ENCODE measurements around the gene CDC42EP5. TPM values are rescaled to one million over a fixed set of nuclear protein-coding genes. Genes with fewer than 3 reads are reported as not detected.
"Not testable (repeated sequence)": the region's sequence is repeated elsewhere in the genome, so short reads cannot be mapped to it uniquely, and the experiment has no call there.

The CDC42EP5 gene
- total RNA-seq, 2 donors from 2014 or later: 0.30 TPM; not detected in 1

- Mint-ChIP-seq H3K9me3 (no peaks in the 10 kb centered on the region), H3K36me3 (ENCODE audit: insufficient read depth in 2 of 2) (peaks cover 0 to 3% of the 10 kb centered on the region in 2 donors), H3K27me3 (ENCODE audit: low read depth) (peaks cover 14% of the 10 kb centered on the region), H3K27ac (no peak within 1 kb of the TSS), H3K4me1 (ENCODE audit: low read depth) (peaks cover 49% of the 10 kb centered on the region), H3K4me3 (peak within 1 kb of the TSS in 1 of 2 donors; percentile 77)
- ATAC-seq (replicated peaks in 1 of 2) (peak; percentile 48 to 87), DNase-seq (peak in 1 of 2 donors; percentile 38)
Measured at GRCh38 chr19:54502518-54503048, 29.5 kb upstream of the CDC42EP5 start, which contains the start of gene LAIR2. Gene LAIR2 (plus strand): TSS chr19:54502831. CDS start chr19:54502919, 88 bp downstream.

GRCh38 chr19:54498451-54498772 lies 25.3 kb upstream of the CDC42EP5 start:
- Mint-ChIP-seq H3K4me1 (ENCODE audit: low read depth) (peaks cover 35% of the 10 kb centered on the region), H3K4me3 (peak overlapping the region in 1 of 2 donors; percentile 31), H3K27me3 (ENCODE audit: low read depth) (peaks cover 41% of the 10 kb centered on the region)
- H3K9me3 Mint-ChIP-seq; DNase-seq; H3K36me3 Mint-ChIP-seq (ENCODE audit: insufficient read depth in 2 of 2); H3K27ac Mint-ChIP-seq: not testable (repeated sequence)
- ATAC-seq (replicated peaks in 1 of 2): peak; percentile 24 to 43

DNA sequence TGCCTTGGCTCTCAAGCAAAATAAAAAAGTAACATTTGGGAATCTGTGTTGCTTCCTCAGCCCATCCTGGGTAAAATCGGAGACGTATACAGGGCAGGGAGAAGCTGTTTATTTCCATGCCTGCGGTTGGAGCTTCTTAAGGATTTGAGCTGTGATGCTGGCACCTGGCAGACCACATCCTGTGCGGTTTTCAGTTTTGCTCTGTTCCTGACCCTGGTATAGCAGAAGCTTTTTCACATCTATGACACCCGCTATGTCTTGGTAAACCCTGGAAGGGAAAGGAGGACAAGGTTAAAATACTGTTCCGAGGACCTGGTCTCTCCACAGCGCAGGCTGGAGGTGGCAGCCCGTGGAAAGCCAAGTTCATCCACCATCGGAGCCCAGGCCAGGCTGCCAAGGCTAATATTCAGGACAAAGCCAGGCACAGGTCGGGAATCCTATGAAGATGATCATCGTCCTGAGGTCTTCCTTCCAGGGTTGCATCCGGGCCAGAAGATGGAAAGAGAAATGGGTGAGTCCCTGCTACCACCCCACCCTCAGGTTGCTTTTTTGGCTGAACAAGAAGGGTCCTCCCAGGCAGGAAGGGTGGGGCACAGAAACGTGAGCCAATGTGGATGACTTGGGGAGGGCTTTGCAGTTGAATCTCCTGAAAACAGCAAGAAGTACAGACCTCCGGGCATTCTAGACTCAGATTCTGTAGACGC lies 24.8 kb upstream of the CDC42EP5 start:
- H3K27ac Mint-ChIP-seq; DNase-seq; H3K36me3 Mint-ChIP-seq (ENCODE audit: insufficient read depth in 2 of 2); H3K9me3 Mint-ChIP-seq: not testable (repeated sequence)
- Mint-ChIP-seq H3K4me1 (ENCODE audit: low read depth) (peaks cover 35% of the 10 kb centered on the region), H3K4me3 (peak overlapping the region; percentile 12 to 27), H3K27me3 (ENCODE audit: low read depth) (peaks cover 41% of the 10 kb centered on the region)
- ATAC-seq (replicated peaks in 1 of 2): peak; percentile 74 to 75

GRCh38 chr19:54495284-54495683 lies 22.2 kb upstream of the CDC42EP5 start:
- H3K4me3 Mint-ChIP-seq; H3K36me3 Mint-ChIP-seq (ENCODE audit: insufficient read depth in 2 of 2); H3K9me3 Mint-ChIP-seq; ATAC-seq (replicated peaks in 1 of 2); H3K27ac Mint-ChIP-seq; DNase-seq: not testable (repeated sequence)
- H3K4me1 Mint-ChIP-seq (ENCODE audit: low read depth): peaks cover 26% of the 10 kb centered on the region
- H3K27me3 Mint-ChIP-seq (ENCODE audit: low read depth): peaks cover 49% of the 10 kb centered on the region

DNA sequence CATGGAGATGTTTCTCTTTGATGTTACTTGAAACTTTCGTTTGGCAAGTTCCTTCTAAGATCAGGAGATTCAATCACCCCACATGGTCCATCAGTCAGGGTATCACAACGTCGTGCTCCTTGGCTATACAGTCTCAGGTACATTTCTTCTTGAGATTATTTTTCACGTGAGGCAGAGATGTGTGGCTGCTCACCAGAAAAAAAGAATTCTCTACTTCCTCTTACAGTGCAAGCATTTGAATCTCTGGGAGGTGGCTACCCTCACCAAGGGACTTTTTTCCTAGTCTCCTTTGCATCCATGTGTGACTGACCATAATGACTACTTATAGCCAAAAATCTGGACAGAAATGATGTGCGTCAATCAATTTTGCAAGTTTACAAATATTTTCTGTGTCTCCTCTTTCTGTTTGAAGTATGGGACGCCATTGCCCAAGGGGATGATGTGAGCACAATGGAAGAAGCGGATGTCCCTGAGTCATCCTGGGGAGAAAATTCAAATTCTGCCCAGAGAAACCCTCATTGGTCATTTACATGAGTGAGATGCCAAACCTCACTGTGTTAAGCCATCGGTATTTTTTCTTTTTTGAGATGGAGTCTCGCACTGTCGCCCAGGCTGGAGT lies 21.0 kb upstream of the CDC42EP5 start:
- ATAC-seq (replicated peaks in 1 of 2) (no peak), DNase-seq (no peak)
- Mint-ChIP-seq H3K36me3 (ENCODE audit: insufficient read depth in 2 of 2) (no peaks in the 10 kb centered on the region), H3K27ac (no peak overlapping the region), H3K27me3 (ENCODE audit: low read depth) (peaks cover 45% of the 10 kb centered on the region), H3K4me3 (no peak overlapping the region), H3K9me3 (no peaks in the 10 kb centered on the region), H3K4me1 (ENCODE audit: low read depth) (peaks cover 21% of the 10 kb centered on the region)

DNA sequence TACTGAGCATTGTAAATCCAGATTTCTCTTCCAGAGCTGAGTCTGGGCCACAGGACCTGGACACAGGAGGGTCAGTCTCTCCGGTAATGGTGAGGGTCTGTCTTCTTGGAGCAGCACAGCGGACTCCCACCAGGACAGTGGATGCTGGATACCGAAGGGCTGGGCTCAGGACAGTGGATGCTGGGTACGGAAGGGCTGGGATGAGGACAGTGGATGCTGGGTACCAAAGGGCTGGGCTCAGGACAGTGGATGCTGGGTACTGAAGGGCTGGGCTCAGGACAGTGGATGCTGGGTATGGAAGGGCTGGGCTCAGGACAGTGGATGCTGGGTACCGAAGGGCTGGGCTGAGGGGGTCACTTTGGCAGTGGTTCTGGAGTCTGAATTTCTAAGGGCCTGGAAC lies 20.0 kb upstream of the CDC42EP5 start:
- H3K4me3 Mint-ChIP-seq; H3K36me3 Mint-ChIP-seq (ENCODE audit: insufficient read depth in 2 of 2); H3K9me3 Mint-ChIP-seq; ATAC-seq (replicated peaks in 1 of 2); H3K27ac Mint-ChIP-seq; DNase-seq: not testable (repeated sequence)
- H3K27me3 Mint-ChIP-seq (ENCODE audit: low read depth): peaks cover 40% of the 10 kb centered on the region
- peaks cover 11% of the 10 kb centered on the region for H3K4me1 Mint-ChIP-seq (ENCODE audit: low read depth)

DNA sequence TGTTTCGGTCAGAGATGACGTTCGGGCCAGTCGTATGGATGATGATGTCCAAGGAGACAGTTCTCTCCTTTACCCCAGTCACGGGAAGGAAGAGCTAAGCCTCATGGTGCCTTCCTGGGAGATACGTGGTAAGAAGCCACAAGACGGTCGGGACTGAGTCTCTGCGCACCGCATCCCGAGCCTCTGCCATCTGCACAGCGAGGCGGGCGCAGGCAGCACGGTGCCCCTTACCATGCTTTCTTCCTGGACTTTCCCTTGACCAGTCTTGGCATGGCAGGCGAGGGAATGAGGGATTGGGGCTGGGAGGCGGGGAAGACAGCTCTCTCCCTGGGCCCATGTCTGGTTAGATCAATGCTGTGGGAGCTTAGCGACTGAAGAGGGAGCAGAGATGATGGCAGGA lies 19.5 kb upstream of the CDC42EP5 start:
- no peak overlapping the region for H3K27ac Mint-ChIP-seq

DNA sequence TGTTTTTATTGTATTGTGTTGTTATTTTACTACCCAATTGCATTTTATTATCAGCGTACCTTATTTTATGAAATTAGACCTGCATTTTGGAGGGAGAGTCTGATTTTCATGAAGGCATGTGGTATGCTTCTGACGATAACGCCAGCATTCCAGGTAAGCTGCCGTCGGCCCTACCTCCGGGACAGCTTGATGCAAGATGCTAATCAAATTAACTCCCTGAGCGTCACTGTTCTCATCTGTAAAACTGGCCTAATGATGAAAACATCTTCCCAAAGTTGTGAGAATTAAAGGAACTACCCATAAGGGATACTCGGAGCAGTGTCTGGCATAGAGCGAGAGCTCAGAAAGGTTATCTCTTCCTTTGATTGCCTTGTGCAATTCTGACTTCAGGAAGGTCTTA lies 16.7 kb upstream of the CDC42EP5 start:
- Mint-ChIP-seq H3K4me3 (no peak overlapping the region), H3K9me3 (no peaks in the 10 kb centered on the region), H3K4me1 (ENCODE audit: low read depth) (peaks cover 6% of the 10 kb centered on the region), H3K27me3 (ENCODE audit: low read depth) (peaks cover 22% of the 10 kb centered on the region), H3K36me3 (ENCODE audit: insufficient read depth in 2 of 2) (no peaks in the 10 kb centered on the region), H3K27ac (no peak overlapping the region)
- ATAC-seq (replicated peaks in 1 of 2) (no peak), DNase-seq (no peak)

More for the DNA sequence above, 19.5 kb upstream of the CDC42EP5 start:
- peaks cover 6% of the 10 kb centered on the region for H3K4me1 Mint-ChIP-seq (ENCODE audit: low read depth)
- H3K4me3 Mint-ChIP-seq: no peak overlapping the region
- ATAC-seq (replicated peaks in 1 of 2) (no peak), DNase-seq (no peak)
- H3K9me3 Mint-ChIP-seq: no peaks in the 10 kb centered on the region
- peaks cover 35% of the 10 kb centered on the region for H3K27me3 Mint-ChIP-seq (ENCODE audit: low read depth)
- no peaks in the 10 kb centered on the region for H3K36me3 Mint-ChIP-seq (ENCODE audit: insufficient read depth in 2 of 2)

- no peak for DNase-seq
- Mint-ChIP-seq H3K4me1 (ENCODE audit: low read depth) (peaks cover 6% of the 10 kb centered on the region), H3K9me3 (no peaks in the 10 kb centered on the region), H3K36me3 (ENCODE audit: insufficient read depth in 2 of 2) (no peaks in the 10 kb centered on the region), H3K27ac (no peak overlapping the region), H3K4me3 (no peak overlapping the region), H3K27me3 (ENCODE audit: low read depth) (peaks cover 21% of the 10 kb centered on the region)
- ATAC-seq (replicated peaks in 1 of 2): no peak
Measured at GRCh38 chr19:54489341-54489740, 16.2 kb upstream of the CDC42EP5 start.

- Mint-ChIP-seq H3K27me3 (ENCODE audit: low read depth) (peaks cover 27% of the 10 kb centered on the region), H3K9me3 (no peaks in the 10 kb centered on the region), H3K4me3 (no peak overlapping the region), H3K4me1 (ENCODE audit: low read depth) (peaks cover 13% of the 10 kb centered on the region), H3K27ac (no peak overlapping the region), H3K36me3 (ENCODE audit: insufficient read depth in 2 of 2) (no peaks in the 10 kb centered on the region)
- no peak for DNase-seq
- no peak for ATAC-seq (replicated peaks in 1 of 2)
Measured at GRCh38 chr19:54485851-54486250, 12.8 kb upstream of the CDC42EP5 start.

DNA sequence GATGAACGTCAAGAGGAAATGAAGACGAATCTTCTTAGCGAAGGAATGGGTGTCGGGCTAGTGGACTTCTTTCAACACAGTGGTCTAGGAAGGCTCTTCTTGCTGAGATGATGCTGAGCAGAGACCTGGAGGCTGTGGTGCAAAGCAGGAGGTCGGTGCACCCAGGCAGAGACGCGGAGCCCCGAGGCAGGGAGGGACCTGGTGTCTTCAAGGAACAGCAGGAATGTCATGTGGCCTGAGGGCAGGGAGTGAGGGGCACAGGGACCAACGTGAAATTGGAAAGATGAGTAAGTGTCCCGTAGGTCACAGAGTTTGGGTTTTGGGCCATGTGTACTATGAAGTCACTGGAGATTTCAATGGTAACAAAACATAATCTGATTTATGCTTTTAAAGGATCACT lies 11.4 kb upstream of the CDC42EP5 start:
- H3K27ac Mint-ChIP-seq: no peak overlapping the region
- H3K4me1 Mint-ChIP-seq (ENCODE audit: low read depth): peaks cover 13% of the 10 kb centered on the region
- no peak for ATAC-seq (replicated peaks in 1 of 2)
- H3K27me3 Mint-ChIP-seq (ENCODE audit: low read depth): peaks cover 33% of the 10 kb centered on the region
- no peaks in the 10 kb centered on the region for H3K9me3 Mint-ChIP-seq
- no peak overlapping the region for H3K4me3 Mint-ChIP-seq
- no peak for DNase-seq
- no peaks in the 10 kb centered on the region for H3K36me3 Mint-ChIP-seq (ENCODE audit: insufficient read depth in 2 of 2)

DNA sequence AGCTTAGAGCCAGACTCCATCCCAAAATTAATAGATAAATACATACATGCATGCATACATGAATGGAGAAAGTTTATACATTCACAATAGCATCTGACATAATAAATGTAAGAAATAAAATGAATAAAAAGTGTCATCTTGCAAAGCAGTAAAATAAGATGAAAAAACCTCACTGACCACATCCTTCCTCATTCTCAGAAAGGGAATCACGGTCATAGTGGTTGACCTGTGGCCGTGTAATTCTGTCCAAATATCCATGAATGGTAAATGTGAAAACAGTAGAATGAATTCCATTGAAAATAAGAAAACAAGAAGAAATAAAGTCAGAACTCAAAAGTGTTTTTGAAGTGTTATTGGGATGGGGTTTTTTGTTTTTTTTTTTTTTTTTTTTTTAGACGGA lies 9.8 kb upstream of the CDC42EP5 start:
- Mint-ChIP-seq H3K4me1 (ENCODE audit: low read depth) (peaks cover 13% of the 10 kb centered on the region), H3K36me3 (ENCODE audit: insufficient read depth in 2 of 2) (no peaks in the 10 kb centered on the region), H3K27ac (no peak overlapping the region), H3K27me3 (ENCODE audit: low read depth) (peaks cover 41% of the 10 kb centered on the region), H3K4me3 (no peak overlapping the region), H3K9me3 (no peaks in the 10 kb centered on the region)
- ATAC-seq (replicated peaks in 1 of 2): no peak
- DNase-seq: no peak

DNA sequence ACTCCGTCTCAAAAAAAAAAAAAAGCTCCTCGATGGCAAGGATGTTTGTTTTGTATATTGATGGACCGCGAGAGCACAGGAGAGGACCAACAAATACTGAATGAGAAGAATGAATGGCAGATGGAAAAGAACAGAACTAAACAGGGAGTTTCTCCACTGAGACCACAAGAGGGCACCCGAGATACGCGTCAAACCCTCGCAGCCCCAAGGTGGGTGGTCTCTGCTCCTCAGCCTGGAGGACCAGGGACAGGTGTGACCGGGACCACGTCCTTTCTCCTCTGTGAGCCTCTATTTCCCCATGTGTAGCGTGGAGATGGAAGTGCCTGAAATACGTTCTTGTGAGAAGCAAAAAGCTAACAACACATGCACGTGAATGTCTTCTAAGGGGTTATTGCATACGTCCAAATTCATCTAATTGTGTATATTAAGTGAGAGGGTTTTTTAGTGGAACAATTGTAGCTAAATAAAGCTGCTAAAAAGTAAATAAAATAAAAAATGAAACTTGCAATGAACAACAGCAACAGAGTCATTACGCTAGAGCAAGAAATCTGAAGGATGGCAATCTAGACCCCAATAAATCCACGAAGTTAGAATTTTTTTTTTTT lies 8.3 kb upstream of the CDC42EP5 start:
- Mint-ChIP-seq H3K27ac (no peak overlapping the region), H3K4me3 (no peak overlapping the region), H3K9me3 (no peaks in the 10 kb centered on the region), H3K27me3 (ENCODE audit: low read depth) (peaks cover 55% of the 10 kb centered on the region), H3K4me1 (ENCODE audit: low read depth) (peaks cover 13% of the 10 kb centered on the region), H3K36me3 (ENCODE audit: insufficient read depth in 2 of 2) (no peaks in the 10 kb centered on the region)
- peak; percentile 47 for DNase-seq
- ATAC-seq (replicated peaks in 1 of 2): peak; percentile 43 to 58
